ENCODE measurements around the gene CEACAM5.
"Not testable (repeated sequence)": the region's sequence is repeated elsewhere in the genome, so short reads cannot be mapped to it uniquely, and the experiment has no call there.

CEACAM5 gene

DNA sequence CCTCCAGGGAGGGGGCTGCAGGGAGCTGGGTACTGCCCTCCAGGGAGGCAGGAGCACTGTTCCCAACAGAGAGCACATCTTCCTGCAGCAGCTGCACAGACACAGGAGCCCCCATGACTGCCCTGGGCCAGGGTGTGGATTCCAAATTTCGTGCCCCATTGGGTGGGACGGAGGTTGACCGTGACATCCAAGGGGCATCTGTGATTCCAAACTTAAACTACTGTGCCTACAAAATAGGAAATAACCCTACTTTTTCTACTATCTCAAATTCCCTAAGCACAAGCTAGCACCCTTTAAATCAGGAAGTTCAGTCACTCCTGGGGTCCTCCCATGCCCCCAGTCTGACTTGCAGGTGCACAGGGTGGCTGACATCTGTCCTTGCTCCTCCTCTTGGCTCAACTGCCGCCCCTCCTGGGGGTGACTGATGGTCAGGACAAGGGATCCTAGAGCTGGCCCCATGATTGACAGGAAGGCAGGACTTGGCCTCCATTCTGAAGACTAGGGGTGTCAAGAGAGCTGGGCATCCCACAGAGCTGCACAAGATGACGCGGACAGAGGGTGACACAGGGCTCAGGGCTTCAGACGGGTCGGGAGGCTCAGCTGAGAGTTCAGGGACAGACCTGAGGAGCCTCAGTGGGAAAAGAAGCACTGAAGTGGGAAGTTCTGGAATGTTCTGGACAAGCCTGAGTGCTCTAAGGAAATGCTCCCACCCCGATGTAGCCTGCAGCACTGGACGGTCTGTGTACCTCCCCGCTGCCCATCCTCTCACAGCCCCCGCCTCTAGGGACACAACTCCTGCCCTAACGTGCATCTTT lies 7.8 kb upstream of the CEACAM5 start:
- DNase-seq: no peak

DNA sequence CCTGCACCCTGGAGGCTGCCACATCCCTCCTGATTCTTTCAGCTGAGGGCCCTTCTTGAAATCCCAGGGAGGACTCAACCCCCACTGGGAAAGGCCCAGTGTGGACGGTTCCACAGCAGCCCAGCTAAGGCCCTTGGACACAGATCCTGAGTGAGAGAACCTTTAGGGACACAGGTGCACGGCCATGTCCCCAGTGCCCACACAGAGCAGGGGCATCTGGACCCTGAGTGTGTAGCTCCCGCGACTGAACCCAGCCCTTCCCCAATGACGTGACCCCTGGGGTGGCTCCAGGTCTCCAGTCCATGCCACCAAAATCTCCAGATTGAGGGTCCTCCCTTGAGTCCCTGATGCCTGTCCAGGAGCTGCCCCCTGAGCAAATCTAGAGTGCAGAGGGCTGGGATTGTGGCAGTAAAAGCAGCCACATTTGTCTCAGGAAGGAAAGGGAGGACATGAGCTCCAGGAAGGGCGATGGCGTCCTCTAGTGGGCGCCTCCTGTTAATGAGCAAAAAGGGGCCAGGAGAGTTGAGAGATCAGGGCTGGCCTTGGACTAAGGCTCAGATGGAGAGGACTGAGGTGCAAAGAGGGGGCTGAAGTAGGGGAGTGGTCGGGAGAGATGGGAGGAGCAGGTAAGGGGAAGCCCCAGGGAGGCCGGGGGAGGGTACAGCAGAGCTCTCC lies 6.9 kb upstream of the CEACAM5 start:
- peak; percentile 79 for DNase-seq

DNA sequence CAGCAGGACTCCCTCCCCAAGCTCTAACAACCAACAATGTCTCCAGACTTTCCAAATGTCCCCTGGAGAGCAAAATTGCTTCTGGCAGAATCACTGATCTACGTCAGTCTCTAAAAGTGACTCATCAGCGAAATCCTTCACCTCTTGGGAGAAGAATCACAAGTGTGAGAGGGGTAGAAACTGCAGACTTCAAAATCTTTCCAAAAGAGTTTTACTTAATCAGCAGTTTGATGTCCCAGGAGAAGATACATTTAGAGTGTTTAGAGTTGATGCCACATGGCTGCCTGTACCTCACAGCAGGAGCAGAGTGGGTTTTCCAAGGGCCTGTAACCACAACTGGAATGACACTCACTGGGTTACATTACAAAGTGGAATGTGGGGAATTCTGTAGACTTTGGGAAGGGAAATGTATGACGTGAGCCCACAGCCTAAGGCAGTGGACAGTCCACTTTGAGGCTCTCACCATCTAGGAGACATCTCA lies 6.2 kb upstream of the CEACAM5 start:
- peak; percentile 37 for DNase-seq

DNA sequence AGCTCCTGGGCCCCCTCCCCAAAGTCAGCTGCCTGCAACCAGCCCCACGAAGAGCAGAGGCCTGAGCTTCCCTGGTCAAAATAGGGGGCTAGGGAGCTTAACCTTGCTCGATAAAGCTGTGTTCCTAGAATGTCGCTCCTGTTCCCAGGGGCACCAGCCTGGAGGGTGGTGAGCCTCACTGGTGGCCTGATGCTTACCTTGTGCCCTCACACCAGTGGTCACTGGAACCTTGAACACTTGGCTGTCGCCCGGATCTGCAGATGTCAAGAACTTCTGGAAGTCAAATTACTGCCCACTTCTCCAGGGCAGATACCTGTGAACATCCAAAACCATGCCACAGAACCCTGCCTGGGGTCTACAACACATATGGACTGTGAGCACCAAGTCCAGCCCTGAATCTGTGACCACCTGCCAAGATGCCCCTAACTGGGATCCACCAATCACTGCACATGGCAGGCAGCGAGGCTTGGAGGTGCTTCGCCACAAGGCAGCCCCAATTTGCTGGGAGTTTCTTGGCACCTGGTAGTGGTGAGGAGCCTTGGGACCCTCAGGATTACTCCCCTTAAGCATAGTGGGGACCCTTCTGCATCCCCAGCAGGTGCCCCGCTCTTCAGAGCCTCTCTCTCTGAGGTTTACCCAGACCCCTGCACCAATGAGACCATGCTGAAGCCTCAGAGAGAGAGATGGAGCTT lies 4.7 kb upstream of the CEACAM5 start:
- no peak for DNase-seq

DNA sequence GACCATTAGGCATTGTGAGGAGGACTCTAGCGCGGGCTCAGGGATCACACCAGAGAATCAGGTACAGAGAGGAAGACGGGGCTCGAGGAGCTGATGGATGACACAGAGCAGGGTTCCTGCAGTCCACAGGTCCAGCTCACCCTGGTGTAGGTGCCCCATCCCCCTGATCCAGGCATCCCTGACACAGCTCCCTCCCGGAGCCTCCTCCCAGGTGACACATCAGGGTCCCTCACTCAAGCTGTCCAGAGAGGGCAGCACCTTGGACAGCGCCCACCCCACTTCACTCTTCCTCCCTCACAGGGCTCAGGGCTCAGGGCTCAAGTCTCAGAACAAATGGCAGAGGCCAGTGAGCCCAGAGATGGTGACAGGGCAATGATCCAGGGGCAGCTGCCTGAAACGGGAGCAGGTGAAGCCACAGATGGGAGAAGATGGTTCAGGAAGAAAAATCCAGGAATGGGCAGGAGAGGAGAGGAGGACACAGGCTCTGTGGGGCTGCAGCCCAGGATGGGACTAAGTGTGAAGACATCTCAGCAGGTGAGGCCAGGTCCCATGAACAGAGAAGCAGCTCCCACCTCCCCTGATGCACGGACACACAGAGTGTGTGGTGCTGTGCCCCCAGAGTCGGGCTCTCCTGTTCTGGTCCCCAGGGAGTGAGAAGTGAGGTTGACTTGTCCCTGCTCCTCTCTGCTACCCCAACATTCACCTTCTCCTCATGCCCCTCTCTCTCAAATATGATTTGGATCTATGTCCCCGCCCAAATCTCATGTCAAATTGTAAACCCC lies 2.8 kb upstream of the CEACAM5 start:
- no peak for DNase-seq

DNA sequence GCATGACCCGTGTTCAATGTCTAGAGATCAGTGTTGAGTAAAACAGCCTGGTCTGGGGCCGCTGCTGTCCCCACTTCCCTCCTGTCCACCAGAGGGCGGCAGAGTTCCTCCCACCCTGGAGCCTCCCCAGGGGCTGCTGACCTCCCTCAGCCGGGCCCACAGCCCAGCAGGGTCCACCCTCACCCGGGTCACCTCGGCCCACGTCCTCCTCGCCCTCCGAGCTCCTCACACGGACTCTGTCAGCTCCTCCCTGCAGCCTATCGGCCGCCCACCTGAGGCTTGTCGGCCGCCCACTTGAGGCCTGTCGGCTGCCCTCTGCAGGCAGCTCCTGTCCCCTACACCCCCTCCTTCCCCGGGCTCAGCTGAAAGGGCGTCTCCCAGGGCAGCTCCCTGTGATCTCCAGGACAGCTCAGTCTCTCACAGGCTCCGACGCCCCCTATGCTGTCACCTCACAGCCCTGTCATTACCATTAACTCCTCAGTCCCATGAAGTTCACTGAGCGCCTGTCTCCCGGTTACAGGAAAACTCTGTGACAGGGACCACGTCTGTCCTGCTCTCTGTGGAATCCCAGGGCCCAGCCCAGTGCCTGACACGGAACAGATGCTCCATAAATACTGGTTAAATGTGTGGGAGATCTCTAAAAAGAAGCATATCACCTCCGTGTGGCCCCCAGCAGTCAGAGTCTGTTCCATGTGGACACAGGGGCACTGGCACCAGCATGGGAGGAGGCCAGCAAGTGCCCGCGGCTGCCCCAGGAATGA lies 1.5 kb upstream of the CEACAM5 start:
- peak; percentile 90 for DNase-seq

DNA sequence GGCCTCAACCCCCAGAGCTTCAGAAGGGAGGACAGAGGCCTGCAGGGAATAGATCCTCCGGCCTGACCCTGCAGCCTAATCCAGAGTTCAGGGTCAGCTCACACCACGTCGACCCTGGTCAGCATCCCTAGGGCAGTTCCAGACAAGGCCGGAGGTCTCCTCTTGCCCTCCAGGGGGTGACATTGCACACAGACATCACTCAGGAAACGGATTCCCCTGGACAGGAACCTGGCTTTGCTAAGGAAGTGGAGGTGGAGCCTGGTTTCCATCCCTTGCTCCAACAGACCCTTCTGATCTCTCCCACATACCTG lies 969 bp upstream of the CEACAM5 start:
- peak; percentile 72 for DNase-seq

DNA sequence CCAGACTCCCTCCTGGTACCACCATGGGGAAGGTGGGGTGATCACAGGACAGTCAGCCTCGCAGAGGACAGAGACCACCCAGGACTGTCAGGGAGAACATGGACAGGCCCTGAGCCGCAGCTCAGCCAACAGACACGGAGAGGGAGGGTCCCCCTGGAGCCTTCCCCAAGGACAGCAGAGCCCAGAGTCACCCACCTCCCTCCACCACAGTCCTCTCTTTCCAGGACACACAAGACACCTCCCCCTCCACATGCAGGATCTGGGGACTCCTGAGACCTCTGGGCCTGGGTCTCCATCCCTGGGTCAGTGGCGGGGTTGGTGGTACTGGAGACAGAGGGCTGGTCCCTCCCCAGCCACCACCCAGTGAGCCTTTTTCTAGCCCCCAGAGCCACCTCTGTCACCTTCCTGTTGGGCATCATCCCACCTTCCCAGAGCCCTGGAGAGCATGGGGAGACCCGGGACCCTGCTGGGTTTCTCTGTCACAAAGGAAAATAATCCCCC lies 505 bp upstream of the CEACAM5 start:
- no peak for DNase-seq

DNA sequence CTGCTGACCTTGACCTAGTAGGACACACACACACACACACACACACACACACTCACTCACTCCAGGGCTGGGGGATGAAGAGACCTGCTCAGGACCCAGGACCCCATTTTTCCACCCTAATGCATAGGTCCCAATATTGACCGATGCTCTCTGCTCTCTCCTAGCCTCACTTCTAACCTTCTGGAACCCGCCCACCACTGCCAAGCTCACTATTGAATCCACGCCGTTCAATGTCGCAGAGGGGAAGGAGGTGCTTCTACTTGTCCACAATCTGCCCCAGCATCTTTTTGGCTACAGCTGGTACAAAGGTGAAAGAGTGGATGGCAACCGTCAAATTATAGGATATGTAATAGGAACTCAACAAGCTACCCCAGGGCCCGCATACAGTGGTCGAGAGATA lies 1.1 kb downstream of the CEACAM5 start:
- DNase-seq: not testable (repeated sequence)

DNA sequence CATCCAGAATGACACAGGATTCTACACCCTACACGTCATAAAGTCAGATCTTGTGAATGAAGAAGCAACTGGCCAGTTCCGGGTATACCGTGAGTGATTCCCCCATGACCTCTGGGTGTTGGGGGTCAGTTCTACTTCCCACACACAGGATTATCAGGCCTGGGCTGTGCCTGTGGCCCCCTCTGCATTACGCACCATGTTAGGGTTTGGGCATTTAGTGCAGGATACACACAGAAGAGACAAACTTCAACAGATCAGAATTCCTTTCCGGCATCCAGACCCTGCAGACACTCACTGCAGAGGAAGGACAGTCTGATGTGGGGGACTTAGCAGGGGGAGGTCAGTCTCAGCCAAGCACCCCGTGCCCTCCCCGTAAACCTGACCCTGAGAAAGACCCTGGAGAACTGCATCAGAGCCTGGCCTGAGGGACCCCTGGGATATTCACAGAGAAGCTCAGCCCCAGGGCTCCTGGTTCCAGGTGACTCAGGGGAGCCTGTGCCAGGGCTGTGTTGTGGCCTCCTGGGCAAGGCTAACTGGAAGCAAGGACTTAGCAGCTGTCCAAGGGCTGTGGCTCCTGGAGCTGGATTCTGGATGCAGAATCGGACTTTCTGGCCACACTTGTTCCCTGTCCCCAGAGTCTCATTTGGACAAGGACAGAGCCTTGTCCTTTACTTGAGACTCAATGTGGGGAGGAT lies 1.7 kb downstream of the CEACAM5 start:
- DNase-seq: no peak

DNA sequence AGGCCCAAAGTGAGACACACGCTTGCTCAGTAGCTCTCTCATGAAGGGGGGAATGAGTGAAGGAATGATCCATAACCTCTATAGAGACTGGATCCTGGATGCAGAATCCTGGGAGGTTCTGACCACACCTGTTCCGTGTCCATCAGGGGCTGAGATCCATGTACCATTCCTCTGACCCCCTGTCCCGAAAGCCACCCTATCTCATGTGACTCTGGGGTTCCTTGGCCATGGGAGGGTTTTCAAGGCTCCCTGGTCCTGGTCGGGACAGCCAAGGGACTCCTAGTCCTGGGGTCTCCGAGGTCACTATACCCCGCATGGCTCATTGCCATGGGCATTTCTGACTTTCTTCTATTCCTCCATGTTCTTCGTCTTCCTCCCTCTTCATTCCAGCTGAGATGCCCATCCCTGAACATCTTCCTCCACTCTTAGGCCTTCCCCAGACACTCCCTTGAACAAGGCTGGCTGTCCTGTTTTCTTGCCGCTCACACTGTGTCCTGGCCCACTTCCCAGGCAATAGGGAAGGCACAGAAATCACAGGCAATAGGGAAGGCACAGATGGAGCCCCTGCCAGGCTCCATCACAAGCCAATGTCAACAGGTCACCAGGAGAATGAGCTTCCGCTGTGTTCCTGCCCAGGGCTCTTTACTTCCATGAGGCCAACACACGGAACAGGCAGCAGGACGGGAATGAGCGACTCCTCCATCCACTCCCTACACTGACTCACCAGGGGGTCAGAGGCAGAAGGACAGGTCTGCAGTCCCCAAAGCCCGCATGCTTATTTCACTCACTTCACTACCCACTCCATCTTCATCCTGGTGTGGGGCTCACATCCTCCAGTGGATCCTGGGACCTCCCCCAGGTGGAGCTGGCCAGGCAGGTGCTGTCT lies 3.2 kb downstream of the CEACAM5 start:
- peak; percentile 62 for DNase-seq

DNA sequence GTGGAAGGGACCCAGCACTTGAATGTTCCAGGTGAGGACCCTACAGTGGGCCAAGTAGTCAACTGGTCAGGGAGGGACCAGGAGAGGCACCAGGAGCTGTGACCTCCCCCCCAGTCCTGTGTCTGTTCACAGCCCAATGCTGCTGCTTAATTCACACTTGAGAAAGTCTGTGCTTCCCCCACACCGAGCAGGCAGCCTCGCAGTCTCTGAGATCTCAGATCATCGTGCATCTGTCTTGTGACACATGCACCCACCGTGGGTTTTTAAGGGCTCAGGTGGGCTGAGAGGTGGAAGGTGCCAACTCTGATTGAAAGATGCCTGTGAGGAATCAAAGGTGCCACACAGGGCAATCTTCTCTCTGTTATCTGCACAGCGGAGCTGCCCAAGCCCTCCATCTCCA lies 6.2 kb downstream of the CEACAM5 start:
- DNase-seq: no peak

DNA sequence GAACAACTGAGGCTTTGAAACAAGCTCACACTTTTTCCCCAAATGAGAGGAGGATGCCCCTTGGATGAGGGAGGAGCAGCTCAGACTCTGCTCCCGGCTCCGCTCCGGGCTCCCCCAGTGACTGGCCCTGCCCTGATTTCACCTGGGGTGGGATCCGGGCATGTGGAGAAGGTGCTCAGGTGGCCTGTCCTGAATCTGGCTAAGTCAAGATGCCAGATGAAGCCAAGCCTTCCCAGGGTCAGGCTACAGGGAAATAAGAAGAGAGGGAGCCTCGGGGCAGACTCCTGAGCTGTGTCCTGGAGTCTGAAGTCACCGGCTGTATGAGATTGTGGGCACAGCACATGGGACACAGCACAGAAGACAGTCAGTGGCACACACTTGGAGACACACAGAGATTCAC lies 10.3 kb downstream of the CEACAM5 start:
- DNase-seq: no peak

DNA sequence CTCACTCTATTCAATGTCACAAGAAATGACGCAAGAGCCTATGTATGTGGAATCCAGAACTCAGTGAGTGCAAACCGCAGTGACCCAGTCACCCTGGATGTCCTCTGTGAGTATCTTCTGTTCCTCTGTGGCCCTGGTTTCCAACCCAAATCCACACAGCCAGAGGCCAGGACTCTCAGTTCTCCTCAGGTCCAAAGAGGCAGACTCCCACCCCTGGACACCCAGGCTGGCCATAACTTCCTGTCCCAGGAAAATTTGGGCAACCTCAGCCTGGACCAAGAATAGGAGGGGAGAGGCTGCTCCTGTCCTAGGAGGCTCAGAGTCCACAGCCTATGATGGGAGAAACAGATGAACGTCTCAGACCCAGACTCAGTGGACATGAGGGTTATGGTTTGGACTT lies 11.7 kb downstream of the CEACAM5 start:
- no peak for DNase-seq

DNA sequence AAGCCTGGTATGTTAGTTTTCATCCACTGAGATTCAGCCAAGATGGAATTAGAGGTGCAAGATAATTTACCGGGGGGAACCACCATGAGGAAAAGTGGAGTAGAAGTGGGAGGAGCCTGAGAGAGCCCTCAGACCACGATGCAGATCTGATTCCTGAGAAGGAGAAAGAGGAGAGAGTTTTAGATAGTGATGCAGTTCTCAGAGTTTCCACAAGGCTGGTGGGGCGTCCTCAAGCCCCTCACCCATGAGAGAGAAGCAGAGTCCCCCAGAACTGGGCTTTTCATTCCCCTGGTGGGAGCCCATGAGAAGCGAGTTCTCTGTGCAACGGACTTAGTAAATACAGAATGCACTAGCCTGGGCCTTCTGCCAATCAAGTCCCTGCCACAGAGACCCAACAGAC lies 18.1 kb downstream of the CEACAM5 start:
- DNase-seq: no peak

DNA sequence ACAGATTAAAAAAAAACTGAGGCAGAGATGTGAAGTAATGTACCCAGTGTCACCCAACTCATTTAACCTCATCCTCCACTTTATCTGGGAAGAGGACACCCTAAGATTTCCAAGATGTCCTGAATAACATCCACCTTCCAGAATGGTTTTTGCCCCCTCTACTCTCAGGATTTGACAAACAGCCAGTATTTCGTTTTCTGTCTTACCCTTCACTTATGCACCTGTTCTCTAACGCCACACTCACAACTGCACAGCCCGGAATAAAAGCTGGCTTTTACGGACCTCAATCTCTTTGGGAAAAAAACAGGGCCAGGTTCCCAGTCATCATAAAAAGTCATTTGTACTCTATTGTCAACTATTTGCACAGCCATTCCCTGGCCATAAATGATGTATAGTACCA lies 25.7 kb downstream of the CEACAM5 start:
- no peak for DNase-seq

DNA sequence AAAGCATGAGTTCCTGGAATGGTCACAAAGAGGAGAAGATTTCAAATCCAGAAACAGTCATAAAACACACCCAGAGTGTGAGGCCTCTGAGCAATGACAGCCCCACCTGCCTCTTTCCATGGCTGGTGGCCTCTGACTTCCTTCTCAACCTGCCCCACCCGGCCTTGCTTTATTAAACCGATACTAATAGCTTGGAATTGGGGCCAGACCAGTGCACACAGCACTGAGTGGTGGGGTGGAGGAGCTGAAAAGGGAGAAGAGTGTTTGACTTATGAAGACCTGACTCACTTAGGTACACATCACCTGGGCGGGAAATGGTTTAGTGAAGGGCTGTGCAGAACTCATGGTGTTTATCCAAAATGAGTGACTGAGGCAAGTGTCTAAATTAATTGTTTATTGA lies 26.2 kb downstream of the CEACAM5 start:
- DNase-seq: peak; percentile 94

DNA sequence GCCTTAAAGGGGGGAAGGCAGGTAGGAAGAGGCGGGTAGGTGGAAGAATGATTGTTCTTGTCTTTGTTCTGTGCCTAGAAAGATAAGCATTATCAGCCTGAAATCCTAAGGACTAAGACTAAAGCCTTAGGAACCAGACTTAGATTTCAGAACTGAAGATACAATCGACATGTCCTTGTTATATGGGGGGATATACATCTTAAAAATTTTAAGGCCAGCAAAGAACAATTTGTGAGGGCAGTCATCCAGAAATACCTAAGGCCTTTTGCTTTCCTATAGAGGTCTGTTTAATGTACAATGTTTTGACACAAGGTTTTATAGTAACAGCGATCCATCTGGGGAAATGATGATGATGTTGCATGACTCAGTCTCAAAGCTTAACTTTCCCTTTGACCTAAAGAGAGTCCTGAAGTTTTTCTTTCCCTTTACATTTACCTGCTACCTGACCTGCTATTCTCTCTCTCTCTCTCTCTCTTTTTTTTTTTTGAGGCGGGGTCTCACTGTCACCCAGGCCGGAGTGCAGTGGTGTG lies 26.7 kb downstream of the CEACAM5 start:
- DNase-seq: peak; percentile 57

DNA sequence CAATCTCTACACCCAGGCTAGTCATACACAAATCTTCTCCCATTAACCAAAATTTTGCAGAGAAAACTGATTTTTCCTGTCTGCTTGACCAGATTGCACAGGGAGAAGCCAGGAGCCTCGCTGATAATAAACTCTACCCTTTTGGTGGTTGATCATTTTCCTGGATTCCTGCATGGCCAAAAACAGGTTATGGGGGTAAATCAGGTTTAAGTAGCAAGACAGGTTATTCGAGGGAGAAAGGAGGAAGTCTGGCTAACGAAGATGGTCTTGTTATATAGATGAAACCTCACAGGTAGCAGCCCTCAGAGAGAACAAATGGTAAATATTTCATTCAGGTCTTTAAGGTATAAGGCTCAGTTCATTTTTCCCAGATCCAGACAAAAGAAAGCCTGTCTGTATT lies 30.9 kb downstream of the CEACAM5 start:
- no peak for DNase-seq

Measured in NCI-H69 (cell line).